WTC11 (cell line): ENCODE data around the gene KRT36. TPM values are rescaled to one million over a fixed set of nuclear protein-coding genes. Genes with fewer than 3 reads are reported as not detected.

Experiments used
- CREM ChIP-seq: sonication (generic); formaldehyde crosslinking; IDR thresholded peaks from 2 replicates; pipeline ENCODE4 v1.8.1; 2022; ENCODE audit warnings: mild to moderate bottlenecking, missing genetic modification reagents, moderate library complexity
- EMX1 ChIP-seq: fragments of 250-450 bp; sonication (Bioruptor Pico); IDR thresholded peaks from 2 replicates; pipeline ENCODE4 v1.8.0; 2021; ENCODE audit warnings: mild to moderate bottlenecking
- ESRRA ChIP-seq: sonication (generic); formaldehyde crosslinking; IDR thresholded peaks from 2 replicates; pipeline ENCODE4 v1.8.1; 2022; ENCODE audit warnings: mild to moderate bottlenecking, missing genetic modification reagents, borderline replicate concordance
- ETV6 ChIP-seq: sonication (generic); formaldehyde crosslinking; IDR thresholded peaks from 2 replicates; pipeline ENCODE4 v1.8.1; 2022; ENCODE audit warnings: mild to moderate bottlenecking, missing genetic modification reagents
- FOXK1 ChIP-seq: sonication (generic); formaldehyde crosslinking; IDR thresholded peaks from 2 replicates; pipeline ENCODE4 v1.8.0; 2022; ENCODE audit warnings: mild to moderate bottlenecking, moderate library complexity, missing genetic modification reagents
- FOXP1 ChIP-seq: sonication (generic); formaldehyde crosslinking; IDR thresholded peaks from 2 replicates; pipeline ENCODE4 v1.8.0; 2022; ENCODE audit warnings: missing genetic modification reagents, mild to moderate bottlenecking, moderate library complexity, borderline replicate concordance
- HMGA2 ChIP-seq: fragments of 250-450 bp; sonication (Bioruptor Pico); IDR thresholded peaks from 2 replicates; pipeline ENCODE4 v1.4.0; 2021; ENCODE audit warnings: mild to moderate bottlenecking, moderate library complexity
- JAZF1 ChIP-seq: fragments of 250-450 bp; sonication (Bioruptor Pico); IDR thresholded peaks from 2 replicates; pipeline ENCODE4 v1.9.0; 2021; ENCODE audit warnings: moderate library complexity, mild to moderate bottlenecking, inconsistent platforms
- KAT7 ChIP-seq: sonication (generic); formaldehyde crosslinking; IDR thresholded peaks from 2 replicates; pipeline ENCODE4 v1.8.1; 2023; ENCODE audit warnings: missing genetic modification reagents, mild to moderate bottlenecking, borderline replicate concordance
- NFATC4 ChIP-seq: fragments of 250-450 bp; sonication (Bioruptor Pico); IDR thresholded peaks from 2 replicates; pipeline ENCODE4 v1.9.0; 2021; ENCODE audit warnings: mild to moderate bottlenecking
- OVOL2 ChIP-seq: fragments of 250-450 bp; sonication (Bioruptor Pico); IDR thresholded peaks from 2 replicates; pipeline ENCODE4 v1.9.0; 2021; ENCODE audit warnings: mild to moderate bottlenecking, borderline replicate concordance
- PREB ChIP-seq: sonication (generic); formaldehyde crosslinking; IDR thresholded peaks from 2 replicates; pipeline ENCODE4 v1.8.1; 2022; ENCODE audit warnings: mild to moderate bottlenecking, missing genetic modification reagents, moderate library complexity, borderline replicate concordance
- RELA ChIP-seq: sonication (generic); formaldehyde crosslinking; IDR thresholded peaks from 2 replicates; pipeline ENCODE4 v1.8.1; 2022; ENCODE audit warnings: missing genetic modification reagents, mild to moderate bottlenecking, borderline replicate concordance
- RORB ChIP-seq: fragments of 250-450 bp; sonication (Bioruptor Pico); IDR thresholded peaks from 2 replicates; pipeline ENCODE4 v1.9.0; 2021; ENCODE audit warnings: mild to moderate bottlenecking
- SOX15 ChIP-seq: fragments of 250-450 bp; sonication (Bioruptor Pico); IDR thresholded peaks from 2 replicates; pipeline ENCODE4 v1.9.0; 2021; ENCODE audit warnings: mild to moderate bottlenecking
- TEAD4 ChIP-seq: sonication (generic); formaldehyde crosslinking; IDR thresholded peaks from 2 replicates; pipeline ENCODE4 v1.8.0; 2022; ENCODE audit warnings: mild to moderate bottlenecking, missing genetic modification reagents
- TP53 ChIP-seq: sonication (generic); formaldehyde crosslinking; IDR thresholded peaks from 2 replicates; pipeline ENCODE4 v1.8.1; 2023; ENCODE audit warnings: mild to moderate bottlenecking, missing genetic modification reagents
- USF2 ChIP-seq: sonication (generic); formaldehyde crosslinking; IDR thresholded peaks from 2 replicates; pipeline ENCODE4 v1.8.1; 2023; ENCODE audit warnings: mild to moderate bottlenecking, missing genetic modification reagents, moderate library complexity
- ZNF219 ChIP-seq: sonication (generic); formaldehyde crosslinking; IDR thresholded peaks from 2 replicates; pipeline ENCODE4 v1.8.0; 2023; ENCODE audit warnings: missing genetic modification reagents, mild to moderate bottlenecking, borderline replicate concordance
- ZNF263 ChIP-seq: sonication (generic); formaldehyde crosslinking; IDR thresholded peaks from 2 replicates; pipeline ENCODE4 v1.8.1; 2022; ENCODE audit warnings: low read depth, mild to moderate bottlenecking, moderate library complexity, missing genetic modification reagents
- ZNF281 ChIP-seq: sonication (generic); formaldehyde crosslinking; IDR thresholded peaks from 2 replicates; pipeline ENCODE4 v1.8.0; 2023; ENCODE audit warnings: mild to moderate bottlenecking, missing genetic modification reagents
- ZNF317 ChIP-seq: sonication (generic); formaldehyde crosslinking; IDR thresholded peaks from 2 replicates; pipeline ENCODE4 v1.8.1; 2023; ENCODE audit warnings: low read depth, mild to moderate bottlenecking, moderate library complexity, missing genetic modification reagents, borderline replicate concordance
- ZNF416 ChIP-seq: fragments of 250-450 bp; sonication (Bioruptor Pico); IDR thresholded peaks from 2 replicates; pipeline ENCODE4 v1.9.0; 2021; ENCODE audit warnings: mild to moderate bottlenecking, inconsistent platforms
- ZNF532 ChIP-seq: fragments of 250-450 bp; sonication (Bioruptor Pico); IDR thresholded peaks from 2 replicates; pipeline ENCODE4 v1.9.0; 2021; ENCODE audit warnings: mild to moderate bottlenecking, borderline replicate concordance
- total RNA-seq: library from RNA; stranded (reverse); gene quantifications from 3 replicates; pipeline ENCODE4 v1.2.3, GENCODE V29; 2021
- TF ChIP-seq, protein P1 (sequence below): sonication (generic); formaldehyde crosslinking; conservative IDR thresholded peaks from 2 replicates; pipeline ENCODE4 v1.8.1; 2022; ENCODE audit warnings: mild to moderate bottlenecking, missing genetic modification reagents
- TF ChIP-seq, protein P2 (sequence below): sonication (generic); formaldehyde crosslinking; IDR thresholded peaks from 2 replicates; pipeline ENCODE4 v1.8.1; 2023; ENCODE audit warnings: mild to moderate bottlenecking, missing genetic modification reagents
- TF ChIP-seq, protein P3 (sequence below): fragments of 250-450 bp; sonication (Bioruptor Pico); IDR thresholded peaks from 2 replicates; pipeline ENCODE4 v1.9.0; 2021; ENCODE audit warnings: mild to moderate bottlenecking

Gene KRT36
- total RNA-seq, 1 experiment from 2014 or later: not detected

- TF ChIP-seq ESRRA (CRISPR knock-in tag): no peak
- peak; percentile 44; the same call in 1 of the 2 replicates for TF ChIP-seq FOXP1 (CRISPR knock-in tag)
- TF ChIP-seq ZNF219: no peak
- TF ChIP-seq ZNF281 (CRISPR knock-in tag): no peak
- no peak for TF ChIP-seq SOX15
- no peak for TF ChIP-seq ZNF317 (CRISPR knock-in tag)
- TF ChIP-seq, protein P1, sequence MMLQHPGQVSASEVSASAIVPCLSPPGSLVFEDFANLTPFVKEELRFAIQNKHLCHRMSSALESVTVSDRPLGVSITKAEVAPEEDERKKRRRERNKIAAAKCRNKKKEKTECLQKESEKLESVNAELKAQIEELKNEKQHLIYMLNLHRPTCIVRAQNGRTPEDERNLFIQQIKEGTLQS (CRISPR knock-in tag): no peak
- TF ChIP-seq OVOL2 (CRISPR knock-in tag): no peak
- no peak for TF ChIP-seq ZNF416 (CRISPR knock-in tag)
- TF ChIP-seq EMX1 (CRISPR knock-in tag): no peak; the same call in 1 of the 2 replicates
- TF ChIP-seq CREM (CRISPR knock-in tag): no peak
- no peak for TF ChIP-seq RORB (CRISPR knock-in tag)
- TF ChIP-seq KAT7 (CRISPR knock-in tag): no peak
- TF ChIP-seq USF2 (CRISPR knock-in tag): no peak
- TF ChIP-seq, protein P2, sequence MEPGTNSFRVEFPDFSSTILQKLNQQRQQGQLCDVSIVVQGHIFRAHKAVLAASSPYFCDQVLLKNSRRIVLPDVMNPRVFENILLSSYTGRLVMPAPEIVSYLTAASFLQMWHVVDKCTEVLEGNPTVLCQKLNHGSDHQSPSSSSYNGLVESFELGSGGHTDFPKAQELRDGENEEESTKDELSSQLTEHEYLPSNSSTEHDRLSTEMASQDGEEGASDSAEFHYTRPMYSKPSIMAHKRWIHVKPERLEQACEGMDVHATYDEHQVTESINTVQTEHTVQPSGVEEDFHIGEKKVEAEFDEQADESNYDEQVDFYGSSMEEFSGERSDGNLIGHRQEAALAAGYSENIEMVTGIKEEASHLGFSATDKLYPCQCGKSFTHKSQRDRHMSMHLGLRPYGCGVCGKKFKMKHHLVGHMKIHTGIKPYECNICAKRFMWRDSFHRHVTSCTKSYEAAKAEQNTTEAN: no peak
- TF ChIP-seq FOXK1 (CRISPR knock-in tag): no peak
- TF ChIP-seq ZNF263 (CRISPR knock-in tag): no peak
- no peak for TF ChIP-seq TP53 (CRISPR knock-in tag)
- TF ChIP-seq ETV6 (CRISPR knock-in tag): no peak
- TF ChIP-seq ZNF532 (CRISPR knock-in tag): no peak
- no peak for TF ChIP-seq NFATC4 (CRISPR knock-in tag)
- no peak for TF ChIP-seq HMGA2 (CRISPR knock-in tag)
- no peak for TF ChIP-seq PREB (CRISPR knock-in tag)
- no peak for TF ChIP-seq TEAD4
- TF ChIP-seq RELA (CRISPR knock-in tag): no peak
- TF ChIP-seq, protein P3, sequence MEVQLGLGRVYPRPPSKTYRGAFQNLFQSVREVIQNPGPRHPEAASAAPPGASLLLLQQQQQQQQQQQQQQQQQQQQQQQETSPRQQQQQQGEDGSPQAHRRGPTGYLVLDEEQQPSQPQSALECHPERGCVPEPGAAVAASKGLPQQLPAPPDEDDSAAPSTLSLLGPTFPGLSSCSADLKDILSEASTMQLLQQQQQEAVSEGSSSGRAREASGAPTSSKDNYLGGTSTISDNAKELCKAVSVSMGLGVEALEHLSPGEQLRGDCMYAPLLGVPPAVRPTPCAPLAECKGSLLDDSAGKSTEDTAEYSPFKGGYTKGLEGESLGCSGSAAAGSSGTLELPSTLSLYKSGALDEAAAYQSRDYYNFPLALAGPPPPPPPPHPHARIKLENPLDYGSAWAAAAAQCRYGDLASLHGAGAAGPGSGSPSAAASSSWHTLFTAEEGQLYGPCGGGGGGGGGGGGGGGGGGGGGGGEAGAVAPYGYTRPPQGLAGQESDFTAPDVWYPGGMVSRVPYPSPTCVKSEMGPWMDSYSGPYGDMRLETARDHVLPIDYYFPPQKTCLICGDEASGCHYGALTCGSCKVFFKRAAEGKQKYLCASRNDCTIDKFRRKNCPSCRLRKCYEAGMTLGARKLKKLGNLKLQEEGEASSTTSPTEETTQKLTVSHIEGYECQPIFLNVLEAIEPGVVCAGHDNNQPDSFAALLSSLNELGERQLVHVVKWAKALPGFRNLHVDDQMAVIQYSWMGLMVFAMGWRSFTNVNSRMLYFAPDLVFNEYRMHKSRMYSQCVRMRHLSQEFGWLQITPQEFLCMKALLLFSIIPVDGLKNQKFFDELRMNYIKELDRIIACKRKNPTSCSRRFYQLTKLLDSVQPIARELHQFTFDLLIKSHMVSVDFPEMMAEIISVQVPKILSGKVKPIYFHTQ (CRISPR knock-in tag): no peak
- no peak for TF ChIP-seq JAZF1 (CRISPR knock-in tag)
These were observed 2.7 kb downstream of the KRT36 start (continued) for GRCh38 chr17:41486809-41487530.
